CD14-positive monocyte (primary cell): ENCODE measurements around the gene CCDC122. TPM values are rescaled to one million over a fixed set of nuclear protein-coding genes. Genes with fewer than 3 reads are reported as not detected.
A peak's percentile ranks its signal among the peaks of the same experiment; 100 is the strongest.

Experiments
- DNase-seq, 3 donors: peaks; one replicate each; pipeline ENCODE4 v3.0.0-alpha.2; 2011 to 2022
- H2AFZ ChIP-seq: 2 replicates; pipeline ENCODE4 v1.6.0; 2012; ENCODE audit warnings: mild to moderate bottlenecking, low read depth, low read length, inconsistent platforms; ENCODE audit not compliant: insufficient read depth, poor library complexity, severe bottlenecking
- H3K27ac ChIP-seq, 2 donors: 1 replicate in 1 of 2; 2 replicates in 1 of 2; pipeline ENCODE4 v1.5.1; 2012 to 2013; ENCODE audit warnings: low read length in 2 of 2, control low read depth in 1 of 2, inconsistent platforms in 1 of 2, low read depth in 1 of 2, mild to moderate bottlenecking in 1 of 2
- H3K27me3 ChIP-seq, 2 donors: one replicate each; pipeline versions ENCODE4 v1.6.0 to v1.6.1; 2011 to 2013; ENCODE audit warnings: low read length in 2 of 2; ENCODE audit not compliant: control insufficient read depth in 2 of 2, insufficient read depth in 2 of 2
- H3K36me3 ChIP-seq, 2 donors: replicated peaks in 1 of 2; 1 replicate in 1 of 2; 2 replicates in 1 of 2; pipeline versions ENCODE4 v1.5.1 to v1.6.1; 2012 to 2013; ENCODE audit warnings: low read length in 2 of 2, control low read depth in 1 of 2, inconsistent platforms in 1 of 2, mild to moderate bottlenecking in 1 of 2; ENCODE audit not compliant: insufficient read depth in 2 of 2, control insufficient read depth in 1 of 2
- H3K4me1 ChIP-seq, 2 donors: 1 replicate in 1 of 2; 2 replicates in 1 of 2; pipeline versions ENCODE4 v1.5.1 to v1.6.1; 2012 to 2013; ENCODE audit warnings: low read length in 2 of 2, control low read depth in 1 of 2, inconsistent platforms in 1 of 2, mild to moderate bottlenecking in 1 of 2, moderate library complexity in 1 of 2; ENCODE audit not compliant: insufficient read depth in 2 of 2, control insufficient read depth in 1 of 2
- H3K4me2 ChIP-seq: replicated peaks from 2 replicates; pipeline ENCODE3; 2012; ENCODE audit warnings: low read length, moderate library complexity, mild to moderate bottlenecking; ENCODE audit not compliant: poor library complexity, severe bottlenecking; ENCODE audit errors: extremely low read depth
- H3K4me3 ChIP-seq, 3 experiments: fragments of 200-600 bp in 1 of 3; sonication (generic) in 1 of 3; replicated peaks in 1 of 3; 1 replicate in 2 of 3; 2 replicates in 1 of 3; pipeline ENCODE4 v1.5.1; 2011 to 2013; ENCODE audit warnings: low read length in 3 of 3, mild to moderate bottlenecking in 3 of 3, control low read depth in 2 of 3, low read depth in 2 of 3, inconsistent platforms in 1 of 3, moderate library complexity in 1 of 3
- H3K79me2 ChIP-seq: 2 replicates; pipeline ENCODE4 v1.6.0; 2012; ENCODE audit warnings: mild to moderate bottlenecking, control low read depth, inconsistent platforms, low read length, moderate library complexity; ENCODE audit not compliant: insufficient read depth
- H3K9ac ChIP-seq: 2 replicates; pipeline ENCODE4 v1.6.0; 2017; ENCODE audit warnings: low read length, mild to moderate bottlenecking; ENCODE audit not compliant: insufficient read depth, poor library complexity, severe bottlenecking
- H3K9me3 ChIP-seq, 2 donors: replicated peaks in 1 of 2; 1 replicate in 1 of 2; 2 replicates in 1 of 2; pipeline versions ENCODE4 v1.5.1 to v1.6.1; 2012 to 2013; ENCODE audit warnings: low read length in 2 of 2, control low read depth in 1 of 2; ENCODE audit not compliant: control insufficient read depth in 1 of 2, insufficient read depth in 1 of 2
- H4K20me1 ChIP-seq: 2 replicates; pipeline ENCODE4 v1.6.0; 2012; ENCODE audit warnings: mild to moderate bottlenecking, low read length, control low read depth, moderate library complexity; ENCODE audit not compliant: insufficient read depth
- H3K27ac Mint-ChIP-seq, 7 donors: one replicate each; pipeline ENCODE4 v1.8.0; 2020; ENCODE audit warnings: mild to moderate bottlenecking in 7 of 7, mixed read lengths in 7 of 7, moderate library complexity in 6 of 7, inconsistent platforms in 2 of 7
- H3K27me3 Mint-ChIP-seq, 3 donors: one replicate each; pipeline ENCODE4 v1.8.0; 2021 to 2022; ENCODE audit warnings: low read depth in 3 of 3, mild to moderate bottlenecking in 3 of 3, mixed read lengths in 3 of 3, moderate library complexity in 3 of 3, inconsistent platforms in 1 of 3
- H3K36me3 Mint-ChIP-seq, 2 donors: one replicate each; pipeline ENCODE4 v1.8.0; 2020; ENCODE audit warnings: mixed read lengths in 2 of 2, inconsistent platforms in 1 of 2, mild to moderate bottlenecking in 1 of 2
- H3K4me1 Mint-ChIP-seq: one replicate; pipeline ENCODE4 v1.8.0; 2020; ENCODE audit warnings: mild to moderate bottlenecking, mixed read lengths
- H3K4me3 Mint-ChIP-seq, 2 donors: one replicate each; pipeline ENCODE4 v1.8.0; 2020; ENCODE audit warnings: mild to moderate bottlenecking in 2 of 2, mixed read lengths in 2 of 2, moderate library complexity in 1 of 2
- H3K9me3 Mint-ChIP-seq, 7 donors: one replicate each; pipeline ENCODE4 v1.8.0; 2020 to 2022; ENCODE audit warnings: mixed read lengths in 7 of 7, mild to moderate bottlenecking in 6 of 7, moderate library complexity in 6 of 7, inconsistent platforms in 2 of 7
- CTCF ChIP-seq: fragments of 200-600 bp; IDR thresholded peaks from one replicate; pipeline ENCODE4 v1.8.0; 2022; ENCODE audit warnings: antibody characterized with exemption, mild to moderate bottlenecking
- WGBS: methylation state at CpG from one replicate; pipeline ENCODE4 v1.1.5; 2013; ENCODE audit warnings: missing lambda C conversion rate; ENCODE audit not compliant: insufficient coverage; 5-methylcytosine and 5-hydroxymethylcytosine counted together
- intact Hi-C, 2 donors: fragments of 100-400 bp; cut with micrococcal nuclease; formaldehyde crosslinking; loops; one replicate each; pipeline versions ENCODE4 v1.15.0 to v1.15.1; 2023
- polyA plus RNA-seq, 3 donors: library from polyadenylated mRNA; depleted of rRNA in 1 of 3; unstranded in 2 of 3; stranded (reverse) in 1 of 3; fragments of 300-500 nt in 2 of 3; fragments of >200 nt in 1 of 3; fragmentation: Illumina TruSeq in 2 of 3; gene quantifications; 1 replicate in 2 of 3; 2 replicates in 1 of 3; pipeline ENCODE4 v1.2.3, GENCODE V29; 2012 to 2021

The CCDC122 gene
- polyA plus RNA-seq, 3 donors: 0.16 to 8.0 (median 0.52) TPM

GRCh38 chr13:43805681-43806128, 73.8 kb downstream of the CCDC122 start:
- intact Hi-C loops: loop anchor here (5.0 to 10.0 kb wide), 2 partner anchors 1211 to 1213 kb away; no protein-coding TSS in a partner anchor
- H3K27me3 Mint-ChIP-seq: peaks cover 0 to 3% (median 2%) of the 10 kb centered on the region in 3 donors
- no peaks in the 10 kb centered on the region for H3K36me3 Mint-ChIP-seq
- no peaks in the 10 kb centered on the region for H3K4me1 ChIP-seq
- no peak overlapping the region for H2AFZ ChIP-seq
- no peak for TF ChIP-seq CTCF
- WGBS: 95% methylated on average over 6 of the region's 6 CpGs
- H3K79me2 ChIP-seq: no peaks in the 10 kb centered on the region
- H3K9ac ChIP-seq: no peak overlapping the region
- no peaks in the 10 kb centered on the region for H3K9me3 ChIP-seq
- H3K4me3 Mint-ChIP-seq: no peak overlapping the region
- no peaks in the 10 kb centered on the region for H4K20me1 ChIP-seq
- peaks cover 9% of the 10 kb centered on the region for H3K4me1 Mint-ChIP-seq
- H3K36me3 ChIP-seq: no peaks in the 10 kb centered on the region
- no peaks in the 10 kb centered on the region for H3K27me3 ChIP-seq
- no peak overlapping the region for H3K4me2 ChIP-seq
- no peak overlapping the region for H3K27ac Mint-ChIP-seq
- H3K4me3 ChIP-seq: no peak overlapping the region
- no peaks in the 10 kb centered on the region for H3K9me3 Mint-ChIP-seq
- DNase-seq: no peak
- no peak overlapping the region for H3K27ac ChIP-seq

GRCh38 chr13:43805071-43805468, 74.5 kb downstream of the CCDC122 start:
- 40% methylated on average over 1 of the region's 3 CpGs for WGBS
- DNase-seq: peak; percentile 15 to 48 (median 20)
- intact Hi-C loops: loop anchor here (5.0 to 10.0 kb wide), 2 partner anchors 1210 to 1213 kb away; no protein-coding TSS in a partner anchor
- H3K27ac Mint-ChIP-seq: peak overlapping the region in 1 of 7 donors; percentile 1
- no peak for TF ChIP-seq CTCF
- Histone ChIP-seq H3K27me3 (no peaks in the 10 kb centered on the region), H3K4me3 (no peak overlapping the region), H2AFZ (no peak overlapping the region), H3K4me2 (no peak overlapping the region), H4K20me1 (no peaks in the 10 kb centered on the region), H3K36me3 (no peaks in the 10 kb centered on the region), H3K9me3 (no peaks in the 10 kb centered on the region), H3K4me1 (no peaks in the 10 kb centered on the region), H3K79me2 (no peaks in the 10 kb centered on the region), H3K9ac (no peak overlapping the region), H3K27ac (no peak overlapping the region)
- H3K9me3 Mint-ChIP-seq: no peaks in the 10 kb centered on the region
- H3K4me1 Mint-ChIP-seq: peaks cover 9% of the 10 kb centered on the region
- H3K27me3 Mint-ChIP-seq: peaks cover 0 to 3% (median 2%) of the 10 kb centered on the region in 3 donors
- no peaks in the 10 kb centered on the region for H3K36me3 Mint-ChIP-seq
- no peak overlapping the region for H3K4me3 Mint-ChIP-seq
